ENCODE results near the gene ADSS1. TPM values are rescaled to one million over a fixed set of nuclear protein-coding genes. Genes with fewer than 3 reads are reported as not detected.

ADSS1 gene
- total RNA-seq, 1 experiment from 2014 or later: 10.0 TPM

GRCh38 chr14:104734991-104735779, 11.2 kb downstream of the ADSS1 start:
- ChIA-PET POLR2A (no interaction called here), CTCF (interaction anchor here (0.6 to 1.4 kb wide), 2 partner anchors 90 to 95 kb away, joined by 3 to 4 read pairs; no protein-coding TSS in a partner anchor)
- Mint-ChIP-seq H3K4me1 (no peaks in the 10 kb centered on the region), H3K27me3 (ENCODE audit: low read depth) (no peaks in the 10 kb centered on the region), H3K36me3 (peaks cover 2% of the 10 kb centered on the region; the same call in 1 of the 2 replicates), H3K27ac (peak overlapping the region; percentile 67; the same call in 1 of the 2 replicates), H3K4me3 (no peak overlapping the region), H3K9me3 (no peaks in the 10 kb centered on the region)
- no peak for DNase-seq (ENCODE audit: low spot score)
- TF ChIP-seq USF2 (CRISPR knock-in tag; IDR thresholded peaks at IDR 0.05) (no peak), ZNF219 (CRISPR knock-in tag; IDR thresholded peaks at IDR 0.05; ENCODE audit: borderline replicate concordance) (no peak), ZNF281 (CRISPR knock-in tag; IDR thresholded peaks at IDR 0.05) (no peak), ZSCAN18 (CRISPR knock-in tag; IDR thresholded peaks at IDR 0.05) (no peak), NR2C2 (CRISPR knock-in tag; IDR thresholded peaks at IDR 0.05) (no peak), ZBTB43 (CRISPR knock-in tag; IDR thresholded peaks at IDR 0.05) (no peak), SOX15 (CRISPR knock-in tag; IDR thresholded peaks at IDR 0.05) (no peak), ATF3 (CRISPR knock-in tag; conservative IDR thresholded peaks at IDR 0.05) (no peak), TEAD4 (CRISPR knock-in tag; IDR thresholded peaks at IDR 0.05) (no peak), ZNF532 (CRISPR knock-in tag; IDR thresholded peaks at IDR 0.05; ENCODE audit: borderline replicate concordance) (no peak), ZNF425 (CRISPR knock-in tag; conservative IDR thresholded peaks at IDR 0.05) (no peak), ATF6 (CRISPR knock-in tag; IDR thresholded peaks at IDR 0.05) (no peak)
- no peak for ATAC-seq
